ENCODE data around the gene NRARP.

Gene NRARP

GRCh38 chr9:137323531-137324331, 21.7 kb upstream of the NRARP start:
- DNase-seq (ENCODE audit: low read depth in 2 of 2), result no peak

DNA sequence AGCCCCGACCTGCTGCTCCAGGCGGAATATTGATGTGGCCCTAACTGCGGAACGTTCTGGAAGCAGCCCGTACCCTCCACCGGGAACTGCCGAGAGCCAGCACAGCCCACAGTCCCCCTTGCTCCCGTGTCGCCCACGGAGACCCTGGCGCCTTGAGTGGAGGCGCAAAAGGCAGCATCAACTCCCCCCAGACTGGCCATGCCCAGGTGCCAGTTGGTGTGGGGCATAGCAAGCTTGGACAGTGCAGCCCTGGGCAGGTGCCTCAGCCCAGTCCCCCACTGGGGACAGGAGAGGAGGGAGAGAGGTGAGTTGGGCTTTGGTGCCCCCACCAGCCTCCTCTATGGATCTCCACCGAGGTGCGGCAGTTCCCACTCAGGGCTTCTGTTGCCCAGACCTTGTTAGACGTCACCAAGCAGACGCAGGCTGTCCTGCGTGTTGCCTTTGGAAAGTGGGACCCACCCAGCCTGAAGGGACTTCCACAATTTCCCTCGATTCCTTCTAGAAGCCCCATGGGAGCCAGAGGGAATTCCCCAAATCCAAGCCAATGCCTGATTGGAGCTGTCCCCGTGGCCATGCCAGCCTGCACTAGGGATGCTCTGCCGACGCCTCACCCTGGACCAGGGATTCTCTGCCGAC, 19.8 kb upstream of the NRARP start:
- DNase-seq (ENCODE audit: low read depth in 2 of 2), result no peak

DNA sequence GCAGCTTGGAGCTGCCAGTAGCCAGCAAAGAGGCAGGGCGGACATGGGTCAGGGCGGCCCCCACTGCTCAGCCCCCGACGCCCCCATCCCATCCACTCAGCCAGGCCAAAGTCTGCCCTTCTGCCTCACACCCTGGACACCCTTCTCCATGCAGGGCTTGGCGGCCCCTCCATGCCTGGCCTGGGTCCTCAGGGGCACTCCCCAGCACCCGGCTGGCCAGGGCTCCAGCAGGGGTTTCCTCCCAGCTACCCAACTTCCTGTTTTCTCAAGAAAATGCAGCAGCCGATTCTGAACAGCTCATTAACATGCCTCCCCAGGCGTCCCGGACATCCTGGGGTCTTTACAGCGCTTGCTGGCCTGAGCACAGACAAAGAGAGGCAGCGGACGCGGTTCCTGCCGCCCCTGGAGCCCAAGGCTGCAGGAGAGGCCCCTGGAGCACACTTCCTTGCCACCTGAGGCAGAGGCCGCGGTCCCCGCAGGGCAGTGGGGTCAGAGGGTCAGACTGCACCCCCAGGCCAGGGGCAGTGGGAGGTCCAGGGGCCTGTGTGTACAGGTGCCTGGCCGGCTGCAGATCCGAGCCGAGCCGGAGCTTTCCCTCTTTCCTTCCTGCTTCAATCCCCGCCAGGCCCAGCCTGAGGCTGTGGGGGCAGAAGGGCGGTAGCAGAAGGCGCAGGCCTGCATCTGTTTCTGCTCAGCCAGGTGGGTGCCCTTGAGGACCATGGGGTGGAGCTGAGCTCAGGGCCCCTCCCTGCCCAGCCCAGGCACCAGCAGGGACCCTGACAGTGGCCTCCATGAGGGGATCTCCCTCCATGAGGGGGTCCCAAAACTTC, 18.7 kb upstream of the NRARP start:
- DNase-seq (ENCODE audit: low read depth in 2 of 2), result no peak

DNA sequence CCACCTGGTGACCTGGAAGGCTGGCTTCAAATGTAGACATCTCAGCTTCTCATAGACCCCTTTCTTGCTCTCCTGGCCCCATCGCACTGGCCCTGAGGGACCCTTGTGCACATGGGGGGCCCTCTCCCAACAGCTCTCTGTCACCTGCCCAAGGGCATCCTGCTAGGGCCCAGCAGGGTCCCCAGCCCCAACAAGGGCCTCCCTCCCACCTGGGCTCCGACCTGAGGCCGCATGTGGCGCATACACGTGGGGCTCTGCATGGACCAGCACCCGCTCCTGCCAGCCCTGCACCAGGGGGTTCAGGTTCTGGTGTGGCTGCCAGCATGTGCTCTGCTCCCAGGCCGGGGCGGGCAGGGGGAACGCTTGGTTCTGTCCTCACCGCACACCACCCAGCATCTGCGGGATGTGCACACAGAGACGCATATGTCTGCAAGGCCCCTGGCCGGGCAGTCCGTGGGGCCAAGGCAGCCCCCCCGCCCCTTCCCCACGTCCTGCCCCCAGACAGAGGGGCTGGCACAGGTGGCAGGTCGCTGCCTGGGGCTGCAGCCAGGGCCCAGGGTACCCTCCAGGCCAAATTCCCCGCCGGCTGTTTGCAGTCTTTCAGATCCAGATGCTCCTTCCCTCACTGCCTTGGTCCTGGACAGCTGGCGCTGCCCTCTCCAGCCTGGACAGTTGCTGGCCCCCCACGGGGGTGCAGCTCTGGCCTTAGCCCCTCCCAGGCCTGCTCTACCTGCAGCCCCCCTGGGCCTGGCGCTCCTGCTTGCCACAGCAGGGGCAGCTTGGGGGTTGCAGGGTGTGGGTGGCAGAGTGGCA, 17.9 kb upstream of the NRARP start:
- no peak for DNase-seq (ENCODE audit: low read depth in 2 of 2)

DNA sequence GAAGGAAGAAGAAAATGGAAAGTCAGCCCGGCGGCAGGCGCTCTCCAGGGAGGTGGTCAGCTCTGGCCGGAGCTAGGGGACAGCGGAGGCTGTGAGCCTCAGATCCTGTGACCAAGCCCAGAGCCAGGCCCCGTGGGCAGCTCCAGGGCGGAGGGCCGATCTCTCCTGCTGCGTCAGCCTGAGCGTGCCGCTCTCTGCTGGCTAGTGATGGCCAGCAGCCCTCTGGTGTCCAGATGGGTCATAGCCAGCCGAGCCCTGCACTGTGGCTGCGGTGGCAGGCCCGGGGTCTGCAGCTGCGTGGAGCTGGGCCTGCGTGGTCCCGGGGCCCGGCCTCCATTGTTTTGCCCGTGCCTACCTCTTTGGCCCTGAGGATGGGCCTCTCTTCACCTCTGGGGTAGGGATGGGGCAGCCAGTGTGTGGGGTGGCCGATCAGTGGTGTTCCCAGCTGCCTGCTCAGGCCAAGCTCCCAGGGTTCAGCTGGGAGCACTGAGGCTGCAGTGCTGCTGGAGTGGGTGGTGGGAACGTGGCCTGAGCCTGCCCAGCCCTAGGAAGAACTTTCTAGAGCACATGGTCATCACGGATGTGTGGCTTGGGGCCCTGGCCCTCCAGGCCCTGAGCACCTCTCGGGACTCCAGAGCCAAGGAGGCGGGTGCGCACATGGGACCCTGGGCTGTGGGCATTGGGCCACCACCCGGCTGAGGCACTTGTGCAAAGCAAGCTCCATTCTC, 17.1 kb upstream of the NRARP start:
- DNase-seq (ENCODE audit: low read depth in 2 of 2), result no peak

DNA sequence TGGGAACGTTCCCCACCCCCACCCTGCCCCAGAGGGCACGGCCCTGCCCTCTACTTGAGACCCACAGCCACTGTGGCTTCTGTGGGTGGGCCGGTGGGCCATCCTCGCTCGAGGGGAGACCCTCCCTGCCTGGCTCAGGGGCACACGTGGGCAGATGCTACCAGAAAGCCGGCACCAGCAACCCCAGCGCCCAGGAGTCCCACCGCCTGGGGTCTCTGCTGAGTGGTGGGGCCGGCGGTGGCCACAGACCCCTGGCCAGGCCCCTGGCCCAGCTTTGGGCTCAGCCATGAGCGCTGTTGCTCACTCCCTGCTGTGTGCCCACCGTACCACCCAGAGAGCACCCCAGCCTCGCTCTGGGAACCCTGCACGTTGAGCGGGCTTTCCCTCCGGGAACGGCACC, 16.5 kb upstream of the NRARP start:
- DNase-seq (ENCODE audit: low read depth in 2 of 2), result no peak

DNA sequence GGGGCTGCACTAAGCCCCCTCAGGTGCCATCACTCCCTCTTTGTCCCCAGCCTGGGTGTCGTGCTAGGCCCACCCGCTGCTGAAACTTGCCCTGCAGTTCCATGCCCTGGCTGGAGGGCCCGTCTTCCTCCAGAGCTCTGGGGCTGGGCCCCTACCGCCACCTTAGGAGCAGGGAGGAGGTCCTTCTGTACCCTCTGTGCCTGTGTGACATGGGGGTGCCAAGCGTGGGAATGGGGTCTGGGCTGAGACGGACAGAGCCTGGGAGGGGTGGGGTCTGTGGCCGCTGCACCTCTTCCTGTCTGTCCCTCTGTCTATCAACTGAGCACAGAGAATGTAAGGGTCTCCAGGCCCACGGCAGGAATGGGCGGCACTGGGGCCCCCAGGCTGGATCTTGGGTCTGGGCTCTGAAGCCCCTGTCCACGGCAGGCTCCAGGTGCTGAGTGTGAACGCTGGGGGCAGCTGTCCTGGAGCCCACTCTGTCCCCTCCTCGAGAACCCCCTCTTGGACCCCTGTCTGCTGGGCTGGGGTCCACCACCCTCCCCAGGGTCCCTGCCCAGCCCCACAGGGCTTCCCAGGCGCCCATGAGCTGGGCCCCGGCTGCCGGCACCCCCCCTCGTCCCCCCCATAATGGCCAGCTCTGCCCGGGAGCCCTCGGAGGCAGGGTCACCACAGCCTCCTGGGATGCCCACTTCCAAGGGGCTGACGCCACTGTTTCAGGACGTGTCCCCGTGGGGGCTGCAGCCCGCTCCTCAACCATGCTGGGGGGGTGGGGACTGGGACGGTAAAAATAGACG, 15.8 kb upstream of the NRARP start:
- DNase-seq (ENCODE audit: low read depth in 2 of 2), result no peak

DNA sequence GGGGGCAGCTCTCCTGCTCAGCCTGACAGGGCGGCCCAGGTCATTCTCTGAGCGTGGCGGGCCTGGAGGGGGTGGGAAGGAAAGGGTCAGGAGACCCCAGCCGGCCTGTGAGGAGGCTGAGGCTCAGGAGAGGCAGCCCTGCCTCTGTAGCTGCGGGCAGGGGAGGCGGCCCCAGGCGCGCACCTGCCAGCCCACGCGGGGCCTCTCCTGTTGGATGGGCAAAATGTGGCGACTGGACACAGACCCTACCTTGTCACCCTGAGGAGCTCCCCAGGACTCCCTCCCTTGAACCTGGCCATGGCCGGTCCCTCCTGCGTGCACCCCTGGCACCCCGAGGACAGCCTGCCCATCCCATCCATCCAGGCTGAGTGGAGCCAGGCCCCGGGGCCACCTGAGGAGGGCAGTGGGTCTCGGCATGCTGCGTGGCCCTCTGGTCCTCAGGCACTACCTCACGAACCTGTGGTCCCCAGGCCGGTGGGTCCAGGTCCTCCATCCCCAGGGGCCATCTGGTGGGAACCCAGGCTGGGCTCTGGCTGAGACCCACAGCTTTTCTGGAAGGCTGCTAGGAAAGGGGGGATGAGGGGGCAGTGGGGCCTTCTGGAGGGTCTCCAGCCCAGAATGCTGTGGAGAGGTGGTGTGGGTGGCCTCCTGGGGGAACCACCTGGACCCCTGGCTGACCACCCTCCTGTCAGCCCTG, 15.1 kb upstream of the NRARP start:
- DNase-seq (ENCODE audit: low read depth in 2 of 2), result no peak

GRCh38 chr9:137316012-137316981, 14.2 kb upstream of the NRARP start:
- no peak for DNase-seq (ENCODE audit: low read depth in 2 of 2)

DNA sequence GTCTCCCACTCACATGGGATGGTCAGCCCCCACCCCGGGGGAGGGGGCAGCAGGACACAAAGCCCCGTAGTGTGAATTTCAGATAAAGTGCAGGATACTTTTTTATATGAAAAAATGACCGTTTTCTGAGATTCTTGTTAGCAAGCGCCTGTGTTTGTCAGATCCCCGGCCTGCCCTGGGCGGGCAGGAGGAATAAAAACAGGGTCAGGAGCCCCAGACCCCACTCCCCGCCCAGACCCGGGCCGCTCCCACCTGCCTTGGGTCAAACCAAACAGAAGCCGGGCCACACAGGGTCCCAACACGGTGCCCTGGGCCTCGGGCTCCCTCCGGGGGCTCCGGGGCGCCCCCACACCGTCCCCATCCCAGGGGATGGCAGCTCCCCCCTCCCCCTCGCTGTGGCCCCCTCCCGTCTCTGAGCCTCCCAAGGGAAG, 13.5 kb upstream of the NRARP start:
- DNase-seq (ENCODE audit: low read depth in 2 of 2), result no peak

DNA sequence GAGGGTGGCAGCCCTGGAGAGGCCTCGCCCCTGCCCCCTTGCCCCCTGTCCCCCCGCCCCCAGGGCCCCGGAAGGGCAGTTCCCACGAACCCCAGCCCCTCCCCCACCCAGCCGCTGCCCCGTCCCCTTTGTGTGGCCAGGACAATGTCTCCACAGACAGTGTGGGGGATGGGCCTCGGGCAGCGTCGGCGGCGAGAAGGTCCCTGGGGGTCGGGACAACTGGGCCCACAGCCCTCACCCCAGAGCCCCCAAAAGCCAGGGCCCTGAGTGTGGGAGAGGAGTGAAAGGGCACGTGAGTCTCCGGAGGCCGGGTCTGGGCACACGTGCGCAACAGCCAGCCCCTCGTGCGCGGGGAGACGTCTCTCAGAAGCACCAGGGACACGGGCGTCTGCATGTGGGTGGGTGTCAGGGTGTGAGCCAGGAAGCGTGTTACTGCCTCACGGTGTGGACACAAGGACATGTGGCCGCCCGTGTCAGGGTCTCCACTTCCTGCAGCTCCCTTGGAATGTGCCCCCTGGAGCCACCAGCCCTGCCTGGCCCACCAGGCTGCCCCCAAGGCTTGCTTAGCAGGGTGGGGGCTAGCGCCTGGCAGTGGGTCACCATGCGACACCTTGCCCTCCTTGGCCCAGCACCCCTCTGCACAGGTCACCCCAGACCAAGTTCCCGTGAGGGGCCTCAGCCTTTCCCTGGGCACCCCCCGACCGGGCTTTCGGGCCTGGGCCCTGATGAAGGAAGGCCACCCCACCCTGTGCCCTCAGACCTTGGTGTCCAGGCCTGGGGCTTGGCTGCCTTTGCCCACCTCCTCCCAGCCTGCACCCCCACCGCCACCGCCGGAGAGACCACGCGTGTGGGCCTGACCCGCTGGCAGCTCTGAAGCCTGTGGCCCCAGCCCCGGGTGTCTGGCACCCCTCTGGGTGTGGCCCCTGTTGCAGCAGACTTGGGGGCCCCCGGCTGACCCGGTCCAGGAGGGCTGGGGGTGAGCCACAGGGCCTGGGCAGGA, 12.8 kb upstream of the NRARP start:
- no peak for DNase-seq (ENCODE audit: low read depth in 2 of 2)

DNA sequence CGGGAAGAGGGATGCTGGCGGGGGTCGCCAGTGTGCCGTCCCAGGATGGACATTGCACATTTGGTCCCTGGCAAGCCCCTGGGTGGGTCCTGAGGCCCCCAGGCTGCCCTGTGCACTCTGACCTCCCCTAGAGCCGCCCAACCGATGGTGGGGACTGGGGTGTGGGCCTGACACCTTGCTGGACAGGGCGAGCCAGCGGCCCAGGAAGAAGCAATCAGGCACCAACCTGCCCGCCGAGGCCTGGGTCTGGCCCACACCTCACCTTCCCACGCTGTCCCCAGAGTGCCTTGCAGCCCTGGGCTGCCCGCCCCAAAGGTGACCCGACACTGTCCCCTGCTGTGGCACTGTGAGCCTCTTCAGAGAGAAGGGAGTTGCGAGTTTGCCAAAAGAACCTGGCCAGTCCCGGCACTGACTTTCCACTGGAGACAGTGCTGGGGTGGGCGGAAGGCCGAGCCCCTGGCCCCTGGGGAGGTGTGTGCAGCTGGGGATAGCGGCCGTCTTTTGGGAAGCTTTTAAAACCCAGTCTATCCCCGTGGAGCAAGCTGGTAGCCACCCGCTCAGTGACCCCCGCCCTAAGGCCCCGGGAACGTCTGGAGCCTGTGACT, 12.0 kb upstream of the NRARP start:
- DNase-seq (ENCODE audit: low read depth in 2 of 2), result no peak

DNA sequence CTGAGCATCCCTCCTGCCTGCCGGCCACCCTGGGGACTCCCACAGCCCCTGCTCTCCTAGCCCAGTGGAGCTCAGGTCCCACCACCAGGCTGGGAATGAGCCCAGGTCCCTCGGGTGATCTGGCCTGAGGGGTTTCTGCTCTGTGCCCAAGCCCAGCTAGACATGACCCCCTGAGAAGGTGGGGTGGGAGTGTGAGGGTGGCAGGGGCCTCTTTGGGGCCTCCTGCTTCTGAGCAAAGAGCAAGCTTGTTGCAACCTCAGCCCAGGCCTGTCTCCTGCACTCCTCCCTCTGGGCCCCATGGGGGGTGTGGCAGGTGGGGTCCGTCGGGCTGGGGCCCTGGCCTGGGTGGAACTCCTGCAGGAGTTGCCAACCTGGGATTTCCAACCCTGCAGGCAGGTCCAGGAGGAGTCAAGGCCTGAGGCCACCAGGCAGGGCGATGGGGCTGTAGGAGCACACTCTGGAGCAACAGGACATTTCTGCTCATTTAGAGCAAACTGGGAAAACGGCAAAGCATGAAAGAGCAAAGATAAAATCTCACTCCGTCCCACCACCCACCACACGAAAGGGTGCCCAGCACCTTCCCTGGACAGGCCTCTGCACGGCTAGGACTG, 11.4 kb upstream of the NRARP start:
- no peak for DNase-seq (ENCODE audit: low read depth in 2 of 2)

GRCh38 chr9:137312852-137313325, 10.8 kb upstream of the NRARP start:
- DNase-seq (ENCODE audit: low read depth in 2 of 2), result no peak

DNA sequence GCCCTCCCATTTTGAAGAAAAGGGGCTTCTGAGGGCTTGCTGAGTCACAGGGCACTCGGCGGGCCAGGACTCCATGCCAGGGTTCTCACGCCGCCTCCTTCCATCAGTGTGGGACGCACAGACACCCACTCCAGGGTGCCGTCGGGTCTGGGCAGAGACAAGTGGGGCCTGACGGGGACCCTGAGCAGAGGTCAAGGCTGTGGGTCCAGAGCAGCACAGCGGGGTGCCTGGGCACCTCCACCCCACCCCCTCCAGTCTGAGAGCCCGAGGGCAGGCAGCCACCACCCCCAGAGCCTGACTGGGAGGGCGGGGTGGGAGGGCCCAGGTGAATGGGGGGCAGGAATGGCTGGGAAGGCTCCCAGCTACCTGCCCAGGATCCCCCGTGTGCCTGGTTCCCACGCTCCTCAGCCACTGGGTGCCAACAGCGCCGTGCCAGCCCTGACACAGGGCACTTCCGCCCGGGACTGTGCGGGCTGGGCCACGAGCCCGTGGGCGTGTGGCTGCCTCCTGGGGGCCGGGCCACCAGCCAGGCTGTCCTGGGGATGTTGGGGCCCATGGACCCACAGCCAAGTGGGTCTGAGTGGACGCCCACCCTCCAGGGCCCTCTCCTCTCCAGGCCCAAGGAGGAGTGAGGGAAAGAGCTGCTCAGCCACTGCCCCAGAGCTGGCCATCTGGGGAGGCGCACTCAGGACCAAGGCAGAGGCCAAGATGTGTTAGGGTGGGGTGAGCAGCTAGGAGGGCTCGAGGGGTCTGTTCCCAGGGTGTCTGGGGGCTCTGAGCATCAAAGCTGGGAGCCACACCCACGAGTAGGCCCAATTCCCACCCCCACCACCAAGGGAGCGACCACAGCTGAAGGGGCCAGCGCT, 10.1 kb upstream of the NRARP start:
- DNase-seq (ENCODE audit: low read depth in 2 of 2), result no peak

All from stimulated activated CD4-positive, alpha-beta T cell treated with anti-CD3 and anti-CD28 coated beads, Interleukin-1b, Interleukin-23, amount 100 ng/mL, for 1 hour (primary cell).